DMS79 treated with DMSO at 0.1 percent for 48 hours (cell line): Measurements from ENCODE around the gene TNKS1BP1.
"Not testable (repeated sequence)": the region's sequence is repeated elsewhere in the genome, so short reads cannot be mapped to it uniquely, and the experiment has no call there.

Experiments used
- DNase-seq: peaks from one replicate; lab custom pipeline; 2025; lab: John Stamatoyannopoulos, UW

TNKS1BP1 gene

GRCh38 chr11:57324886-57325734 lies at the start of gene TNKS1BP1:
TSS of gene TNKS1BP1 (minus strand) at chr11:57324952. CDS start at chr11:57321885, 3,067 bp downstream.
- DNase-seq = peak; percentile 95

- DNase-seq = no peak
Measured at GRCh38 chr11:57373146-57373545, 48.4 kb upstream of the TNKS1BP1 start.

GRCh38 chr11:57370941-57371340 lies 46.2 kb upstream of the TNKS1BP1 start:
- DNase-seq = no peak

- no peak for DNase-seq
Measured at GRCh38 chr11:57370251-57370650, 45.5 kb upstream of the TNKS1BP1 start.

- no peak for DNase-seq
Measured at GRCh38 chr11:57368845-57369232, 44.1 kb upstream of the TNKS1BP1 start.

GRCh38 chr11:57368106-57368844 lies 43.5 kb upstream of the TNKS1BP1 start:
- DNase-seq = peak; percentile 23

GRCh38 chr11:57364851-57365660 lies 40.3 kb upstream of the TNKS1BP1 start:
- no peak for DNase-seq

GRCh38 chr11:57363131-57364080 lies 38.7 kb upstream of the TNKS1BP1 start:
- no peak for DNase-seq

GRCh38 chr11:57361926-57362325 lies 37.2 kb upstream of the TNKS1BP1 start:
- DNase-seq = no peak

- not testable (repeated sequence) for DNase-seq
Measured at GRCh38 chr11:57361420-57361819, 36.7 kb upstream of the TNKS1BP1 start.

- DNase-seq = no peak
Measured at GRCh38 chr11:57360991-57361390, 36.2 kb upstream of the TNKS1BP1 start.

GRCh38 chr11:57359896-57360690 lies 35.3 kb upstream of the TNKS1BP1 start:
- no peak for DNase-seq

- no peak for DNase-seq
Measured at GRCh38 chr11:57359396-57359795, 34.6 kb upstream of the TNKS1BP1 start.

- DNase-seq = no peak
Measured at GRCh38 chr11:57358991-57359390, 34.2 kb upstream of the TNKS1BP1 start.

GRCh38 chr11:57358543-57358961 lies 33.8 kb upstream of the TNKS1BP1 start:
- DNase-seq = no peak

- no peak for DNase-seq
Measured at GRCh38 chr11:57357856-57358255, 33.1 kb upstream of the TNKS1BP1 start.

- no peak for DNase-seq
Measured at GRCh38 chr11:57357310-57357709, 32.6 kb upstream of the TNKS1BP1 start.

GRCh38 chr11:57356268-57356667 lies 31.5 kb upstream of the TNKS1BP1 start:
- DNase-seq = no peak

- DNase-seq = no peak
Measured at GRCh38 chr11:57354699-57355098, 29.9 kb upstream of the TNKS1BP1 start.

- DNase-seq = no peak
Measured at GRCh38 chr11:57353852-57354251, 29.1 kb upstream of the TNKS1BP1 start.
